Measurements from ENCODE around the gene TAOK1. TPM values are rescaled to one million over a fixed set of nuclear protein-coding genes. Genes with fewer than 3 reads are reported as not detected.
"Not testable (repeated sequence)": the region's sequence is repeated elsewhere in the genome, so short reads cannot be mapped to it uniquely, and the experiment has no call there.

TAOK1 gene
- total RNA-seq, 1 donor = 23.4 TPM

- H3K9me3 ChIP-seq (ENCODE audit: low read depth, low read length) = no peaks in the 10 kb centered on the region
- H3K4me3 ChIP-seq (ENCODE audit: low read length) = no peak overlapping the region
- H3K27me3 ChIP-seq (ENCODE audit: insufficient read depth, low read length) = no peaks in the 10 kb centered on the region
- H3K4me1 ChIP-seq (ENCODE audit: insufficient read depth, low read length) = no peaks in the 10 kb centered on the region
These were observed 128.2 kb downstream of the TAOK1 start for GRCh38 chr17:29518359-29518758.

- H3K27me3 ChIP-seq (ENCODE audit: insufficient read depth, low read length) = no peaks in the 10 kb centered on the region
- H3K4me1 ChIP-seq (ENCODE audit: insufficient read depth, low read length) = no peaks in the 10 kb centered on the region
- H3K4me3 ChIP-seq (ENCODE audit: low read length) = no peak overlapping the region
- H3K9me3 ChIP-seq (ENCODE audit: low read depth, low read length) = no peaks in the 10 kb centered on the region
These were observed 134.5 kb downstream of the TAOK1 start for GRCh38 chr17:29524692-29525091.

GRCh38 chr17:29526322-29526721, 136.2 kb downstream of the TAOK1 start:
- no peak overlapping the region for H3K4me3 ChIP-seq (ENCODE audit: low read length)
- H3K4me1 ChIP-seq (ENCODE audit: insufficient read depth, low read length) = no peaks in the 10 kb centered on the region
- no peaks in the 10 kb centered on the region for H3K27me3 ChIP-seq (ENCODE audit: insufficient read depth, low read length)
- H3K9me3 ChIP-seq (ENCODE audit: low read depth, low read length) = no peaks in the 10 kb centered on the region

GRCh38 chr17:29533976-29534375, 143.8 kb downstream of the TAOK1 start:
- Histone ChIP-seq H3K27me3 (ENCODE audit: insufficient read depth, low read length) (no peaks in the 10 kb centered on the region), H3K9me3 (ENCODE audit: low read depth, low read length) (no peaks in the 10 kb centered on the region), H3K4me1 (ENCODE audit: insufficient read depth, low read length) (no peaks in the 10 kb centered on the region), H3K4me3 (ENCODE audit: low read length) (no peak overlapping the region)

GRCh38 chr17:29544066-29544465, 153.9 kb downstream of the TAOK1 start:
- Histone ChIP-seq H3K27me3 (ENCODE audit: insufficient read depth, low read length) (no peaks in the 10 kb centered on the region), H3K9me3 (ENCODE audit: low read depth, low read length) (no peaks in the 10 kb centered on the region), H3K4me3 (ENCODE audit: low read length) (no peak overlapping the region), H3K4me1 (ENCODE audit: insufficient read depth, low read length) (no peaks in the 10 kb centered on the region)

- H3K27me3 ChIP-seq (ENCODE audit: insufficient read depth, low read length) = no peaks in the 10 kb centered on the region
- no peak overlapping the region for H3K4me3 ChIP-seq (ENCODE audit: low read length)
- no peaks in the 10 kb centered on the region for H3K9me3 ChIP-seq (ENCODE audit: low read depth, low read length)
- no peaks in the 10 kb centered on the region for H3K4me1 ChIP-seq (ENCODE audit: insufficient read depth, low read length)
These were observed 155.9 kb downstream of the TAOK1 start for GRCh38 chr17:29546085-29546484.

GRCh38 chr17:29546830-29547229, 156.7 kb downstream of the TAOK1 start:
- Histone ChIP-seq H3K27me3 (ENCODE audit: insufficient read depth, low read length) (no peaks in the 10 kb centered on the region), H3K4me3 (ENCODE audit: low read length) (no peak overlapping the region), H3K9me3 (ENCODE audit: low read depth, low read length) (no peaks in the 10 kb centered on the region), H3K4me1 (ENCODE audit: insufficient read depth, low read length) (no peaks in the 10 kb centered on the region)

- no peaks in the 10 kb centered on the region for H3K4me1 ChIP-seq (ENCODE audit: insufficient read depth, low read length)
- no peaks in the 10 kb centered on the region for H3K27me3 ChIP-seq (ENCODE audit: insufficient read depth, low read length)
- no peaks in the 10 kb centered on the region for H3K9me3 ChIP-seq (ENCODE audit: low read depth, low read length)
- no peak overlapping the region for H3K4me3 ChIP-seq (ENCODE audit: low read length)
These were observed 159.2 kb downstream of the TAOK1 start for GRCh38 chr17:29549177-29549923.

- Histone ChIP-seq H3K4me3 (ENCODE audit: low read length) (no peak overlapping the region), H3K27me3 (ENCODE audit: insufficient read depth, low read length) (no peaks in the 10 kb centered on the region), H3K9me3 (ENCODE audit: low read depth, low read length) (no peaks in the 10 kb centered on the region), H3K4me1 (ENCODE audit: insufficient read depth, low read length) (peaks cover 34% of the 10 kb centered on the region)
These were observed 165.7 kb downstream of the TAOK1 start for GRCh38 chr17:29555840-29556239.

- peaks cover 48% of the 10 kb centered on the region for H3K4me1 ChIP-seq (ENCODE audit: insufficient read depth, low read length)
- H3K9me3 ChIP-seq (ENCODE audit: low read depth, low read length) = no peaks in the 10 kb centered on the region
These were observed 167.0 kb downstream of the TAOK1 start for GRCh38 chr17:29557085-29557738.

GRCh38 chr17:29557739-29558116, 167.6 kb downstream of the TAOK1 start:
- H3K4me1 ChIP-seq (ENCODE audit: insufficient read depth, low read length) = peaks cover 53% of the 10 kb centered on the region
- H3K27me3 ChIP-seq (ENCODE audit: insufficient read depth, low read length) = no peaks in the 10 kb centered on the region
- no peaks in the 10 kb centered on the region for H3K9me3 ChIP-seq (ENCODE audit: low read depth, low read length)
- no peak overlapping the region for H3K4me3 ChIP-seq (ENCODE audit: low read length)

More at GRCh38 chr17:29557085-29557738, 167.0 kb downstream of the TAOK1 start:
- Histone ChIP-seq H3K4me3 (ENCODE audit: low read length) (no peak overlapping the region), H3K27me3 (ENCODE audit: insufficient read depth, low read length) (no peaks in the 10 kb centered on the region)

GRCh38 chr17:29558139-29558538, 168.0 kb downstream of the TAOK1 start:
- H3K9me3 ChIP-seq (ENCODE audit: low read depth, low read length); H3K27me3 ChIP-seq (ENCODE audit: insufficient read depth, low read length); H3K4me3 ChIP-seq (ENCODE audit: low read length): not testable (repeated sequence)
- H3K4me1 ChIP-seq (ENCODE audit: insufficient read depth, low read length) = peaks cover 57% of the 10 kb centered on the region

GRCh38 chr17:29559640-29560039, 169.5 kb downstream of the TAOK1 start:
- no peak overlapping the region for H3K4me3 ChIP-seq (ENCODE audit: low read length)
- peaks cover 70% of the 10 kb centered on the region for H3K4me1 ChIP-seq (ENCODE audit: insufficient read depth, low read length)
- no peaks in the 10 kb centered on the region for H3K9me3 ChIP-seq (ENCODE audit: low read depth, low read length)

GRCh38 chr17:29560316-29560715, 170.2 kb downstream of the TAOK1 start:
- Histone ChIP-seq H3K9me3 (ENCODE audit: low read depth, low read length) (no peaks in the 10 kb centered on the region), H3K4me1 (ENCODE audit: insufficient read depth, low read length) (peaks cover 77% of the 10 kb centered on the region), H3K4me3 (ENCODE audit: low read length) (no peak overlapping the region), H3K27me3 (ENCODE audit: insufficient read depth, low read length) (no peaks in the 10 kb centered on the region)

More at GRCh38 chr17:29559640-29560039, 169.5 kb downstream of the TAOK1 start:
- no peaks in the 10 kb centered on the region for H3K27me3 ChIP-seq (ENCODE audit: insufficient read depth, low read length)

- H3K4me1 ChIP-seq (ENCODE audit: insufficient read depth, low read length) = peaks cover 83% of the 10 kb centered on the region
- no peaks in the 10 kb centered on the region for H3K9me3 ChIP-seq (ENCODE audit: low read depth, low read length)
- H3K27me3 ChIP-seq (ENCODE audit: insufficient read depth, low read length) = no peaks in the 10 kb centered on the region
- no peak overlapping the region for H3K4me3 ChIP-seq (ENCODE audit: low read length)
These were observed 171.7 kb downstream of the TAOK1 start for GRCh38 chr17:29561554-29562517.

Measured in mononuclear cell (primary cell).